Natural killer cell (primary cell): ENCODE measurements around the gene RNU6-1. TPM values are rescaled to one million over a fixed set of nuclear protein-coding genes. Genes with fewer than 3 reads are reported as not detected.

ENCODE experiments used
- ATAC-seq, 3 donors: fragments of 150-1000 bp in 2 of 3; fragments of 200-7000 bp in 1 of 3; cut with Tn5 transposase; 1 replicate in 1 of 3; 2 replicates in 2 of 3; pipeline ENCODE4 v1.10.0; 2021; ENCODE audit warnings: mild to moderate bottlenecking in 2 of 3, moderate library complexity in 2 of 3
- DNase-seq, 2 donors: peaks; one replicate each; pipeline versions ENCODE4 v3.0.0 to v3.0.0-alpha.2; 2013 to 2021; ENCODE audit warnings: mixed read lengths in 1 of 2
- H3K27ac ChIP-seq: one replicate; pipeline ENCODE4 v1.5.1; 2013; ENCODE audit warnings: mild to moderate bottlenecking, low read length
- H3K27me3 ChIP-seq: one replicate; pipeline ENCODE4 v1.6.1; 2013; ENCODE audit warnings: low read length; ENCODE audit not compliant: control insufficient read depth, insufficient read depth
- H3K36me3 ChIP-seq: one replicate; pipeline ENCODE4 v1.6.1; 2013; ENCODE audit warnings: low read length; ENCODE audit not compliant: control insufficient read depth, insufficient read depth
- H3K4me1 ChIP-seq: one replicate; pipeline ENCODE4 v1.6.1; 2013; ENCODE audit warnings: low read length; ENCODE audit not compliant: control insufficient read depth, insufficient read depth
- H3K4me3 ChIP-seq: one replicate; pipeline ENCODE4 v1.5.1; 2013; ENCODE audit warnings: low read length
- H3K9me3 ChIP-seq: one replicate; pipeline ENCODE4 v1.6.1; 2013; ENCODE audit warnings: low read length; ENCODE audit not compliant: control insufficient read depth, insufficient read depth
- H3K27ac Mint-ChIP-seq, 2 donors: one replicate each; pipeline ENCODE4 v1.8.0; 2022; ENCODE audit warnings: mild to moderate bottlenecking in 2 of 2, mixed read lengths in 2 of 2, moderate library complexity in 1 of 2
- H3K27me3 Mint-ChIP-seq, 2 donors: one replicate each; pipeline ENCODE4 v1.8.0; 2022; ENCODE audit warnings: low read depth in 2 of 2, mixed read lengths in 2 of 2
- H3K36me3 Mint-ChIP-seq: one replicate; pipeline ENCODE4 v1.8.0; 2022; ENCODE audit warnings: mixed read lengths
- H3K4me1 Mint-ChIP-seq, 2 donors: one replicate each; pipeline ENCODE4 v1.8.0; 2022; ENCODE audit warnings: mixed read lengths in 2 of 2
- H3K4me3 Mint-ChIP-seq: one replicate; pipeline ENCODE4 v1.8.0; 2022; ENCODE audit warnings: mild to moderate bottlenecking, moderate library complexity, mixed read lengths
- H3K9me3 Mint-ChIP-seq, 2 donors: one replicate each; pipeline ENCODE4 v1.8.0; 2022; ENCODE audit warnings: mixed read lengths in 2 of 2
- CTCF ChIP-seq: fragments of 200-600 bp; IDR thresholded peaks from one replicate; pipeline ENCODE4 v1.8.0; 2022; ENCODE audit warnings: antibody characterized with exemption
- WGBS: methylation state at CpG from one replicate; pipeline ENCODE4 v1.1.7; 2013; ENCODE audit warnings: missing lambda C conversion rate; ENCODE audit not compliant: insufficient coverage; 5-methylcytosine and 5-hydroxymethylcytosine counted together
- intact Hi-C: fragments of 100-400 bp; cut with micrococcal nuclease; formaldehyde crosslinking; loops from one replicate; pipeline ENCODE4 v1.14.2; 2022
- total RNA-seq, 4 donors: library from RNA; stranded (reverse); fragments of 120-200 nt in 1 of 4; gene quantifications; one replicate each; pipeline versions ENCODE4 v1.2.3 to v1.2.4, GENCODE V29; 2013 to 2022

RNU6-1 gene
- total RNA-seq, 3 donors from 2014 or later (not counting 1 experiment from before 2014, with no cell fraction given) = not detected

GRCh38 chr15:67870868-67871408, 31.1 kb upstream of the RNU6-1 start:
- Mint-ChIP-seq H3K4me1 (no peaks in the 10 kb centered on the region), H3K27me3 (peaks cover 11 to 37% of the 10 kb centered on the region in 2 donors), H3K36me3 (peaks cover 7% of the 10 kb centered on the region), H3K9me3 (peaks cover 0 to 3% of the 10 kb centered on the region in 2 donors), H3K4me3 (no peak overlapping the region), H3K27ac (no peak overlapping the region)
- Histone ChIP-seq H3K27ac (no peak overlapping the region), H3K4me3 (no peak overlapping the region), H3K36me3 (no peaks in the 10 kb centered on the region), H3K4me1 (no peaks in the 10 kb centered on the region), H3K9me3 (peaks cover 4% of the 10 kb centered on the region), H3K27me3 (peaks cover 4% of the 10 kb centered on the region)
- no peak for TF ChIP-seq CTCF
- no peak for ATAC-seq
- no peak for DNase-seq
- intact Hi-C loops = no loop called here

- TF ChIP-seq CTCF = no peak
- intact Hi-C loops = no loop called here
- peaks cover 14 to 39% of the 10 kb centered on the region in 2 donors for H3K27me3 Mint-ChIP-seq
- H3K27me3 ChIP-seq = peaks cover 4% of the 10 kb centered on the region
- H3K4me3 Mint-ChIP-seq = no peak overlapping the region
- no peak overlapping the region for H3K27ac ChIP-seq
- 73% methylated on average over 3 of the region's 3 CpGs for WGBS
- H3K9me3 ChIP-seq = peaks cover 4% of the 10 kb centered on the region
- DNase-seq (no peak), ATAC-seq (no peak)
- no peaks in the 10 kb centered on the region for H3K4me1 Mint-ChIP-seq
- no peak overlapping the region for H3K4me3 ChIP-seq
- no peaks in the 10 kb centered on the region for H3K4me1 ChIP-seq
- H3K36me3 ChIP-seq = no peaks in the 10 kb centered on the region
- peaks cover 7% of the 10 kb centered on the region for H3K36me3 Mint-ChIP-seq
- no peak overlapping the region for H3K27ac Mint-ChIP-seq
- peaks cover 0 to 3% of the 10 kb centered on the region in 2 donors for H3K9me3 Mint-ChIP-seq
Observed at GRCh38 chr15:67869701-67870100, 29.9 kb upstream of the RNU6-1 start.

GRCh38 chr15:67865766-67866165, 25.9 kb upstream of the RNU6-1 start:
- intact Hi-C loops = no loop called here
- 95% methylated on average over 4 of the region's 4 CpGs for WGBS

More at GRCh38 chr15:67865766-67866165, 25.9 kb upstream of the RNU6-1 start:
- Histone ChIP-seq H3K9me3 (no peaks in the 10 kb centered on the region), H3K4me3 (no peak overlapping the region), H3K4me1 (peaks cover 13% of the 10 kb centered on the region), H3K27me3 (peaks cover 4% of the 10 kb centered on the region), H3K36me3 (no peaks in the 10 kb centered on the region), H3K27ac (no peak overlapping the region)
- Mint-ChIP-seq H3K9me3 (no peaks in the 10 kb centered on the region), H3K27me3 (peaks cover 23 to 32% of the 10 kb centered on the region in 2 donors), H3K27ac (no peak overlapping the region), H3K4me3 (no peak overlapping the region), H3K4me1 (peaks cover 5 to 6% of the 10 kb centered on the region in 2 donors), H3K36me3 (no peaks in the 10 kb centered on the region)
- no peak for DNase-seq
- no peak for TF ChIP-seq CTCF
- ATAC-seq = no peak
